ENCODE data around the gene GPSM3. TPM values are rescaled to one million over a fixed set of nuclear protein-coding genes. Genes with fewer than 3 reads are reported as not detected.
"Not testable (repeated sequence)": the region's sequence is repeated elsewhere in the genome, so short reads cannot be mapped to it uniquely, and the experiment has no call there.

The GPSM3 gene
- total and polyA plus RNA-seq, 4 donors, result 8.1 to 145 (median 47.3) TPM

DNA sequence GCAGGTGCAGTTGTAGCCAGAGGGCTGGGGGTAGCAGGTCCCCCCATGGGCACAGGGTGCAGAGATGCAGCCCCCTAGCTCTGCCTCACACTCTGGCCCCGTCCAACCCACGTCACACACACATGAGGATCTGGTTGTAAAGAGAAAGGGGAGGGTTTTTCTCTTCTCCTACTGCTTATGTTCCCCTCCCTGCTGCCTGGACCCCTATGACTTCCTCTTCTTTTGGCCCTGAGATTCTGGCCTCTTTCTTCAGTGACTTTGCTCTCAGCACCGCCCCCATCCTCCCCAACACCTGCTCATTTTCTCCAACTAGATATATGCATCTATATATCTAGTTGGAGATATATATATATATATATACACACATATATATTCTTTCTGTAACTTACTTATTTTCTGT is 21.7 kb upstream of the GPSM3 start:
- Histone ChIP-seq H3K27ac (ENCODE audit: low read depth in 1 of 2, low read length in 1 of 2) (no peak overlapping the region), H3K9me3 (ENCODE audit: control insufficient read depth in 4 of 4, insufficient read depth in 3 of 4, low read length in 3 of 4) (no peaks in the 10 kb centered on the region), H3K4me3 (no peak overlapping the region), H3K36me3 (ENCODE audit: control insufficient read depth in 4 of 4, insufficient read depth in 4 of 4, low read length in 4 of 4) (peaks cover 0 to 2% (median 0%) of the 10 kb centered on the region in 4 donors), H3K4me1 (ENCODE audit: control insufficient read depth in 5 of 5, insufficient read depth in 5 of 5, low read length in 5 of 5) (no peaks in the 10 kb centered on the region), H3K9ac (ENCODE audit: insufficient read depth in 1 of 2, low read length in 2 of 2) (no peak overlapping the region), H3K27me3 (ENCODE audit: control insufficient read depth in 3 of 3, insufficient read depth in 3 of 3, low read length in 2 of 3) (no peaks in the 10 kb centered on the region)
- 53 to 67% methylated on average over 3 of the region's 3 CpGs for WGBS, 2 donors
- TF ChIP-seq, protein P1, sequence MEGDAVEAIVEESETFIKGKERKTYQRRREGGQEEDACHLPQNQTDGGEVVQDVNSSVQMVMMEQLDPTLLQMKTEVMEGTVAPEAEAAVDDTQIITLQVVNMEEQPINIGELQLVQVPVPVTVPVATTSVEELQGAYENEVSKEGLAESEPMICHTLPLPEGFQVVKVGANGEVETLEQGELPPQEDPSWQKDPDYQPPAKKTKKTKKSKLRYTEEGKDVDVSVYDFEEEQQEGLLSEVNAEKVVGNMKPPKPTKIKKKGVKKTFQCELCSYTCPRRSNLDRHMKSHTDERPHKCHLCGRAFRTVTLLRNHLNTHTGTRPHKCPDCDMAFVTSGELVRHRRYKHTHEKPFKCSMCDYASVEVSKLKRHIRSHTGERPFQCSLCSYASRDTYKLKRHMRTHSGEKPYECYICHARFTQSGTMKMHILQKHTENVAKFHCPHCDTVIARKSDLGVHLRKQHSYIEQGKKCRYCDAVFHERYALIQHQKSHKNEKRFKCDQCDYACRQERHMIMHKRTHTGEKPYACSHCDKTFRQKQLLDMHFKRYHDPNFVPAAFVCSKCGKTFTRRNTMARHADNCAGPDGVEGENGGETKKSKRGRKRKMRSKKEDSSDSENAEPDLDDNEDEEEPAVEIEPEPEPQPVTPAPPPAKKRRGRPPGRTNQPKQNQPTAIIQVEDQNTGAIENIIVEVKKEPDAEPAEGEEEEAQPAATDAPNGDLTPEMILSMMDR (IDR thresholded peaks at IDR 0.05; ENCODE audit: control extremely low read depth, extremely low read depth), result no peak
- ATAC-seq (ENCODE audit: insufficient read depth, low FRiP score) (no peak), DNase-seq (no peak)

DNA sequence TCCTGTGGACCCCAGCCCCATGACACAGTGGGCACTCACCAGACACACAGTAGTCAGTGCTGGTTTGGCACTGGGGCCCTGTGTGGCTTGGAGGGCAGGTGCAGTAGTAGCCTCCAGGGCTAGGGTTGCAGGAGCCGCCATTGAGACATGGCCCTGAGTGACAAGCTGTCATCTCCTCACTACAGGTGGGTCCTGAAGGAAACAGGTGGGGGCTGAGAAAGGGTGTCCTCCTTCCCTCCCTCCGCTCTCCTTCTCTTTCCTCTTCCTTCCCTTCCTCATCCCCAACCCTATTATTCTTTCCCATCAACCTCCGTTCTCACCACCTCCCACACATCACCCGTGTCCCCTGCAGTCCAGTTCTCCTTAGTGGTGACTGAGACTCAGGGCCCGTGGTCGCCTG is 21.2 kb upstream of the GPSM3 start:
- peaks cover 0 to 2% (median 0%) of the 10 kb centered on the region in 4 donors for H3K36me3 ChIP-seq (ENCODE audit: control insufficient read depth in 4 of 4, insufficient read depth in 4 of 4, low read length in 4 of 4)
- no peaks in the 10 kb centered on the region for H3K9me3 ChIP-seq (ENCODE audit: control insufficient read depth in 4 of 4, insufficient read depth in 3 of 4, low read length in 3 of 4)
- H3K9ac ChIP-seq (ENCODE audit: insufficient read depth in 1 of 2, low read length in 2 of 2), result no peak overlapping the region
- TF ChIP-seq, protein P1 (IDR thresholded peaks at IDR 0.05; ENCODE audit: control extremely low read depth, extremely low read depth), result no peak
- DNase-seq, result no peak
- H3K27me3 ChIP-seq (ENCODE audit: control insufficient read depth in 3 of 3, insufficient read depth in 3 of 3, low read length in 2 of 3), result no peaks in the 10 kb centered on the region
- no peak overlapping the region for H3K4me3 ChIP-seq
- 90 to 94% methylated on average over 6 of the region's 6 CpGs for WGBS, 2 donors
- no peak for ATAC-seq (ENCODE audit: insufficient read depth, low FRiP score)
- H3K4me1 ChIP-seq (ENCODE audit: control insufficient read depth in 5 of 5, insufficient read depth in 5 of 5, low read length in 5 of 5), result no peaks in the 10 kb centered on the region
- no peak overlapping the region for H3K27ac ChIP-seq (ENCODE audit: low read depth in 1 of 2, low read length in 1 of 2)

DNA sequence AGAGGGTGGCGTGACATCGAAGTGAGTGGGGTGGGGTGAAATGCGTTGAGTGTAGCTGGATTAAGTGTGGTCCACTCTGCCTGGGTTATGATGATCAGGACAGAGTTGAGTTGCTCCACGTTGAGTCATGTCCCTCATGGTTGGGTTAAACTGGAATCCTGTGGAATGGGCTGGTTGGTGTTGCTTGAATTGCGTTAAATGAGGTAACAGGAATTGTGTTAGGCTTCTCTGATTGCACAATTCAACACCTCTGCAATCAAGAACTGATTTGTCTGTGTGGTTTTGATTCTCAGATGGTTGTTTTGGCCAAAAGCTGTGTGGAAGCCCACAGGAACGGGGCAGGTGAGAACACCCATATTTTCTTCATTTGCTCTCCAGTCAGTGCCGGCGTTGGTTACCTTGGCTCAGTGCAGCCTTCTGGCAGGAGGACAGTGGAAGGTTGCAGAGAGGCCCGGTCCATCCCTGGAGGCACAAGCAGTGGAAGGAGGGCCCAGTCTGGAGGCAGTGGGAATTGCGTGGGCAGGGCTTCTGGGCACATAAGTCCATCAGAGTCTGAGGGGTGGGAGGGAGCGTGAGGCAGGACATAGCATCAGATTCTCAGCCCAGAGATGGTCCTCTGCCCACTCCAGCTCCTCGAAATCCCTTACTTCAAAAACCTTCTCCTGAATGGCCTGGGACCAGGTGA is 19.8 kb upstream of the GPSM3 start:
- Histone ChIP-seq H3K4me1 (ENCODE audit: control insufficient read depth in 5 of 5, insufficient read depth in 5 of 5, low read length in 5 of 5) (no peaks in the 10 kb centered on the region), H3K4me3 (no peak overlapping the region), H3K9me3 (ENCODE audit: control insufficient read depth in 4 of 4, insufficient read depth in 3 of 4, low read length in 3 of 4) (no peaks in the 10 kb centered on the region), H3K27me3 (ENCODE audit: control insufficient read depth in 3 of 3, insufficient read depth in 3 of 3, low read length in 2 of 3) (no peaks in the 10 kb centered on the region), H3K27ac (ENCODE audit: low read depth in 1 of 2, low read length in 1 of 2) (peak overlapping the region in 1 of 2 donors; percentile 1), H3K36me3 (ENCODE audit: control insufficient read depth in 4 of 4, insufficient read depth in 4 of 4, low read length in 4 of 4) (peaks cover 0 to 2% (median 0%) of the 10 kb centered on the region in 4 donors), H3K9ac (ENCODE audit: insufficient read depth in 1 of 2, low read length in 2 of 2) (no peak overlapping the region)
- DNase-seq, result no peak
- TF ChIP-seq, protein P1 (IDR thresholded peaks at IDR 0.05; ENCODE audit: control extremely low read depth, extremely low read depth), result no peak
- no peak for ATAC-seq (ENCODE audit: insufficient read depth, low FRiP score)
- WGBS, 2 donors, result 75 to 82% methylated on average over 12 of the region's 12 CpGs

DNA sequence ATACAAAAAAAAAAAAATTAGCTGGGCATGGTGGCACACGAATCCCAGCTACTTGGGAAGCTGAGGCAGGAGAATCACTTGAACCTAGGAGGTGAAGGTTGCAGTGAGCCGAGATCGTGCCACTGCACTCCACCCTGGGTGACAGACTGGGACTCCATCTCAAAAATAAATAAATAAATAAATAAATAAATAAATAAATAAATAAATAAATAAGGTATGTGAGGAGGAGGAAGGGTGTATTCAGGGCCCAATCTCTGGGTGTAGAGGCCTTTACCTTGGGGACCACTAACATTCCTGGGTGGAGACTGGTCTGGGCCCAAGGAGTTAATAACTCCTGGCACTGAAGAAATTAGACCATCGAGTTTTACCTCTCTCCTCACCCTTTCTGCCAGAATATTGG is 19.0 kb upstream of the GPSM3 start:
- not testable (repeated sequence) for ATAC-seq (ENCODE audit: insufficient read depth, low FRiP score); H3K27me3 ChIP-seq (ENCODE audit: control insufficient read depth in 3 of 3, insufficient read depth in 3 of 3, low read length in 2 of 3); H3K4me3 ChIP-seq; H3K36me3 ChIP-seq (ENCODE audit: control insufficient read depth in 4 of 4, insufficient read depth in 4 of 4, low read length in 4 of 4); H3K4me1 ChIP-seq (ENCODE audit: control insufficient read depth in 5 of 5, insufficient read depth in 5 of 5, low read length in 5 of 5); DNase-seq; H3K9ac ChIP-seq (ENCODE audit: insufficient read depth in 1 of 2, low read length in 2 of 2); H3K9me3 ChIP-seq (ENCODE audit: control insufficient read depth in 4 of 4, insufficient read depth in 3 of 4, low read length in 3 of 4); H3K27ac ChIP-seq (ENCODE audit: low read depth in 1 of 2, low read length in 1 of 2)
- 80 to 88% methylated on average over 4 of the region's 4 CpGs for WGBS, 2 donors

Measured in lung (tissue), 12 donors.